ENCODE data around the gene PCGF5. TPM values are rescaled to one million over a fixed set of nuclear protein-coding genes. Genes with fewer than 3 reads are reported as not detected.

The PCGF5 gene
- 21.3 and 22.5 TPM in 2 replicates for total RNA-seq

GRCh38 chr10:91220194-91220953 lies at the start of gene PCGF5:
PCGF5 (plus strand) TSS chr10:91220663; CDS start chr10:91222872, 2,209 bp downstream.

Other genes starting within 250 kb of the PCGF5 start
- gene HECTD2, start 189.7 kb downstream of the PCGF5 start, total RNA-seq: 9.9 and 11.1 TPM in 2 replicates

Data from smooth muscle cell of trachea (primary cell).